PC-9 (cell line): Measurements from ENCODE around the gene MYO18A. TPM values are rescaled to one million over a fixed set of nuclear protein-coding genes. Genes with fewer than 3 reads are reported as not detected.

Experiments
- BruUV-seq: library from RNA; stranded (reverse); fragments of 400-500 nt; replicated peaks from 2 replicates; lab custom pipeline; 2021; lab: Mats Ljungman, UMichigan
- CTCF ChIA-PET: fragments of 300-600 bp; sonication (Branson Sonifier 250); formaldehyde crosslinking; loops from one replicate; lab custom pipeline; 2022; ENCODE audit warnings: antibody characterized with exemption; lab: Charles Lee
- POLR2A ChIA-PET: fragments of 300-600 bp; sonication (Branson Sonifier 250); formaldehyde crosslinking; loops from one replicate; lab custom pipeline; 2022; ENCODE audit warnings: antibody characterized with exemption; ENCODE audit not compliant: unreplicated experiment; lab: Charles Lee
- DNase-seq, 2 experiments: peaks; one replicate each; pipeline versions ENCODE4 v3.0.0 to v3.0.0-alpha.2; 2015 to 2022; ENCODE audit warnings: mixed read lengths in 1 of 2
- H2AFZ ChIP-seq: fragments of 200-600 bp; sonication (generic); 2 replicates; pipeline ENCODE4 v1.8.1; 2017; ENCODE audit warnings: antibody characterized with exemption
- H3F3A ChIP-seq: fragments of 200-600 bp; sonication (generic); 2 replicates; pipeline ENCODE4 v1.8.1; 2017; ENCODE audit warnings: antibody characterized with exemption, mild to moderate bottlenecking, low read depth; ENCODE audit not compliant: insufficient read depth
- H3K27ac ChIP-seq: fragments of 200-600 bp; sonication (generic); 2 replicates; pipeline ENCODE4 v1.6.1; 2016; ENCODE audit warnings: mixed run types
- H3K27me3 ChIP-seq: fragments of 200-600 bp; sonication (generic); 2 replicates; pipeline ENCODE4 v1.6.1; 2016; ENCODE audit warnings: low read depth, mixed run types; ENCODE audit not compliant: insufficient read depth
- H3K36me3 ChIP-seq: fragments of 200-600 bp; sonication (generic); 2 replicates; pipeline ENCODE4 v1.6.1; 2016; ENCODE audit warnings: low read depth, mixed run types
- H3K4me1 ChIP-seq: fragments of 200-600 bp; sonication (generic); replicated peaks from 2 replicates; pipeline ENCODE4 v1.6.1; 2016; ENCODE audit warnings: mixed run types; ENCODE audit not compliant: insufficient read depth
- H3K4me2 ChIP-seq: fragments of 200-600 bp; sonication (generic); 2 replicates; pipeline ENCODE4 v1.6.1; 2017; ENCODE audit warnings: mixed run types
- H3K4me3 ChIP-seq: fragments of 200-600 bp; sonication (generic); 2 replicates; pipeline ENCODE4 v1.6.1; 2016; ENCODE audit warnings: mixed run types
- H3K79me2 ChIP-seq: fragments of 200-600 bp; sonication (generic); 2 replicates; pipeline ENCODE4 v1.6.1; 2017; ENCODE audit warnings: low read depth, mixed run types
- H3K9me2 ChIP-seq: fragments of 200-600 bp; sonication (generic); 2 replicates; pipeline ENCODE4 v1.8.1; 2017; ENCODE audit warnings: mild to moderate bottlenecking; ENCODE audit not compliant: insufficient read depth
- H3K9me3 ChIP-seq: fragments of 200-600 bp; sonication (generic); 2 replicates; pipeline ENCODE4 v1.8.1; 2016; ENCODE audit warnings: low read depth; ENCODE audit not compliant: insufficient read depth
- H4K20me1 ChIP-seq: fragments of 200-600 bp; sonication (generic); 2 replicates; pipeline ENCODE4 v1.8.1; 2017; ENCODE audit not compliant: insufficient read depth
- EZH2 ChIP-seq: fragments of 200-600 bp; sonication (generic); IDR thresholded peaks from 2 replicates; pipeline ENCODE4 v1.8.0; 2017; ENCODE audit warnings: antibody characterized with exemption, low read depth
- intact Hi-C: fragments of 100-400 bp; cut with micrococcal nuclease; formaldehyde crosslinking; loops from one replicate; pipeline ENCODE4 v1.10.0; 2022; ENCODE audit not compliant: unreplicated experiment
- total RNA-seq: library from RNA; stranded (reverse); gene quantifications from 2 replicates; pipeline ENCODE4 v1.2.3, GENCODE V29; 2021
- TF ChIP-seq, protein P1 (sequence below): fragments of 200-600 bp; sonication (generic); conservative IDR thresholded peaks from 2 replicates; pipeline ENCODE4 v1.6.1; 2017; ENCODE audit warnings: mixed run types, antibody characterized with exemption, mild to moderate bottlenecking, moderate library complexity

MYO18A gene
- total RNA-seq, 1 experiment from 2014 or later: 150 TPM

DNA sequence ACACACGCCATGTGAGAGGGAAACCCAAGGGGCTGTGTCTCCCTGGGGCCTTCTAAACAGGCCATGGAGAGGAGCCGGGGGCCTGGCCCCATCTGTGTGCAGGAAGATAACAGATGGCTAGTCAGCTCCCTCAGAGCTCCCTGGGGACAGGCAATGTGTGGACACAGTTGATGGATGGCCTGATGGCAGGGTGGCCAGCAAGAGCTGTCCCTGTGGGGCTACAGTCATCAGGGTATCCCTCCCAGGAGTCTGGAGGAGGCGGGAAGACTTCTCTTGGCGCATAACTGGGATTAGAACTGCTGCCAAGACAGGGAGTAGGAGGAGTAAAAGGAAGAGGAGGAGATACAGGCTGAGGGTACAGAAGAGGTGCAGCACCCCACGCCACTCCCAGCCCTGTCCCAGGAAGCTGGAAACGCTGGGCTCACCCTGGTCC, 17.3 kb downstream of the MYO18A start:
- intact Hi-C loops: no loop called here
- Histone ChIP-seq H4K20me1 (peaks cover 7% of the 10 kb centered on the region; the same call in 1 of the 2 replicates), H3K9me2 (no peaks in the 10 kb centered on the region), H3K4me3 (no peak overlapping the region), H3K9me3 (no peaks in the 10 kb centered on the region), H3K27me3 (no peaks in the 10 kb centered on the region), H3K27ac (no peak overlapping the region), H3K36me3 (peaks cover 24% of the 10 kb centered on the region), H3K4me2 (no peak overlapping the region), H3K4me1 (peaks cover 35% of the 10 kb centered on the region), H3F3A (peaks cover 27% of the 10 kb centered on the region; the same call in 1 of the 2 replicates), H2AFZ (no peak overlapping the region), H3K79me2 (peaks cover 95% of the 10 kb centered on the region)
- TF ChIP-seq, protein P1, sequence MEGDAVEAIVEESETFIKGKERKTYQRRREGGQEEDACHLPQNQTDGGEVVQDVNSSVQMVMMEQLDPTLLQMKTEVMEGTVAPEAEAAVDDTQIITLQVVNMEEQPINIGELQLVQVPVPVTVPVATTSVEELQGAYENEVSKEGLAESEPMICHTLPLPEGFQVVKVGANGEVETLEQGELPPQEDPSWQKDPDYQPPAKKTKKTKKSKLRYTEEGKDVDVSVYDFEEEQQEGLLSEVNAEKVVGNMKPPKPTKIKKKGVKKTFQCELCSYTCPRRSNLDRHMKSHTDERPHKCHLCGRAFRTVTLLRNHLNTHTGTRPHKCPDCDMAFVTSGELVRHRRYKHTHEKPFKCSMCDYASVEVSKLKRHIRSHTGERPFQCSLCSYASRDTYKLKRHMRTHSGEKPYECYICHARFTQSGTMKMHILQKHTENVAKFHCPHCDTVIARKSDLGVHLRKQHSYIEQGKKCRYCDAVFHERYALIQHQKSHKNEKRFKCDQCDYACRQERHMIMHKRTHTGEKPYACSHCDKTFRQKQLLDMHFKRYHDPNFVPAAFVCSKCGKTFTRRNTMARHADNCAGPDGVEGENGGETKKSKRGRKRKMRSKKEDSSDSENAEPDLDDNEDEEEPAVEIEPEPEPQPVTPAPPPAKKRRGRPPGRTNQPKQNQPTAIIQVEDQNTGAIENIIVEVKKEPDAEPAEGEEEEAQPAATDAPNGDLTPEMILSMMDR: no peak
- no peak for TF ChIP-seq EZH2
- CTCF ChIA-PET: interaction anchor here (1.0 kb wide), 1 partner anchor 39 kb away, joined by 3 read pairs; no protein-coding TSS in a partner anchor
- no peak for DNase-seq
- BruUV-seq: no TSS peak
- POLR2A ChIA-PET: no interaction called here

DNA sequence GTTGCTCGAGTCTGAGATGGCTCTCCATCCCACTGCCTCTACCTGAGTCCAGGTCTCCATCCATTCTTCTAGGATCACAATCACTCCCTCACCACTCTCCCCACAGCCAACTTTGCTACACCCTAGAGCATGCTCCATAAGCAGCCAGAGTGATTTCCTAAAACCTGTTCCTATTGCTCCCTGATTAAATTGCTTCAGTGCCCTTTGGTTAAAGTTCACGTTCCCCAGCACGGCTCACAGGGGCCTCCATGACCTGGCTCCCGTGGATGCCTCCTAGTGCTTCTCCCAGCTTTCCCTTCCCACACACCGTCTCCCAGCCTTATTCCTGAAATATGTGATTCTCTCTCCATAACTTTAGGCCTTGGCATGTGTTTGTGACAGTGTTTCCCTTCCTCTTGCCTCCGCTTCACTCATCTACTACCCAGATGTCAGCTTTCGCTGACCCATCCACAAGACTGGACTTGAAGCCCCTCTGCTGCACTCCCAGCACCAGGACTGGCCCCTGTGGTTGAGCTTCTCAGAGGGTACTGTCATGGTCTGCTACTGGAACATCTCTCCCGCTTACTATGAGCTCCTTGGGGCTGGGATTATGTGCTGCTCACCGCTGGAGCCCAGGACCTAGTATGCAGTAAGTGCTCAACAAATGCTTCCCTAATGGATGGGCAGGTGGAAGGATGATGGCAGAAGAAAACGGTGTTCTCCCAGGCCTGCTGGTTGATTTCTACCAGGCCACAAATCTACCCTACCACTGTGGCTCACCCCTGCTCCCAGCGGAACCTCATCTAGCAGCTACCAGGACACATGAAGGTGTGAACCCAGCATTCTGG, 17.9 kb downstream of the MYO18A start:
- no peak for DNase-seq
- intact Hi-C loops: no loop called here
- H2AFZ ChIP-seq: no peak overlapping the region
- H3K9me3 ChIP-seq: no peaks in the 10 kb centered on the region
- no peak overlapping the region for H3K27ac ChIP-seq
- H3K79me2 ChIP-seq: peaks cover 95% of the 10 kb centered on the region
- CTCF ChIA-PET: interaction anchor here (0.7 to 1.0 kb wide), 3 partner anchors 38 to 86 kb away, joined by 3 to 7 read pairs (median 4); no protein-coding TSS in a partner anchor
- H4K20me1 ChIP-seq: peaks cover under 1% of the 10 kb centered on the region; the same call in 1 of the 2 replicates
- no peaks in the 10 kb centered on the region for H3K27me3 ChIP-seq
- BruUV-seq: no TSS peak
- H3K4me3 ChIP-seq: no peak overlapping the region
- peaks cover 39% of the 10 kb centered on the region for H3K4me1 ChIP-seq
- peaks cover 33% of the 10 kb centered on the region for H3F3A ChIP-seq
- no peak overlapping the region for H3K4me2 ChIP-seq
- peaks cover 22% of the 10 kb centered on the region for H3K36me3 ChIP-seq
- no peaks in the 10 kb centered on the region for H3K9me2 ChIP-seq
- TF ChIP-seq, protein P1: no peak
- TF ChIP-seq EZH2: no peak
- POLR2A ChIA-PET: no interaction called here

DNA sequence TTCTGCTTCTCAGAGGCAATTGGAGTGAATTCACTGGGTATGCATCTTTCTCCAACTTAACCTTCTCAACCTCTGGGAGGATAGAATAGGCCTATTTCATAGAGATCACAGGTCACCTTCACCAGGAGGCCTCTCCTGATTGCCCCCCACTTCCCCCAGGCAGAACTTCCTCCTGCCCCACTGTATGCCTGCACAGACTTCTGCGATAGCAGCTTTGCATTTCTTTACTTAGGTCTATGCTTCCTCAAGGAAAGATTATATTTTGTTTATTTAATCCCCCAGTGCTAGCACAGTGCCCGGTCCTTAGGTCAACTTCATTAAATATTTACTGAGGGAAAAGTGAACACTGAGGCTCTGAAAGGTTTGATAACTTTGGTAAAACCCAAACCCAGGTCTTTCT, 19.9 kb downstream of the MYO18A start:
- H2AFZ ChIP-seq: no peak overlapping the region
- no peaks in the 10 kb centered on the region; the same call in 1 of the 2 replicates for H4K20me1 ChIP-seq
- H3K4me2 ChIP-seq: peak overlapping the region; percentile 82
- peaks cover 8% of the 10 kb centered on the region; the same call in 1 of the 2 replicates for H3K36me3 ChIP-seq
- no peak overlapping the region for H3K4me3 ChIP-seq
- H3F3A ChIP-seq: peaks cover 53% of the 10 kb centered on the region
- BruUV-seq: no TSS peak
- ChIA-PET CTCF (interaction anchor here (0.6 to 0.8 kb wide), 2 partner anchors 11 to 20 kb away, joined by 3 to 4 read pairs; partner anchors contain the start of gene MYO18A), POLR2A (no interaction called here)
- intact Hi-C loops: no loop called here
- no peaks in the 10 kb centered on the region for H3K27me3 ChIP-seq
- H3K79me2 ChIP-seq: peaks cover 93% of the 10 kb centered on the region
- no peaks in the 10 kb centered on the region for H3K9me2 ChIP-seq
- peak overlapping the region; percentile 40 for H3K27ac ChIP-seq
- peaks cover 59% of the 10 kb centered on the region for H3K4me1 ChIP-seq
- no peak for DNase-seq
- H3K9me3 ChIP-seq: no peaks in the 10 kb centered on the region
- TF ChIP-seq EZH2: no peak
- TF ChIP-seq, protein P1: no peak
